ENCODE measurements around the gene ACAP3. TPM values are rescaled to one million over a fixed set of nuclear protein-coding genes. Genes with fewer than 3 reads are reported as not detected.

ACAP3 gene
- total and polyA plus RNA-seq, 2 experiments from 2014 or later: 8.1 to 31.9 TPM

- Mint-ChIP-seq H3K27ac (no peak overlapping the region), H3K36me3 (ENCODE audit: low read depth) (no peaks in the 10 kb centered on the region), H3K4me1 (peaks cover 4% of the 10 kb centered on the region; the same call in 1 of the 3 replicates), H3K9me3 (peaks cover 3% of the 10 kb centered on the region; the same call in 2 of the 3 replicates), H3K27me3 (ENCODE audit: insufficient read depth, low read depth, poor library complexity) (peaks cover 16% of the 10 kb centered on the region), H3K4me3 (no peak overlapping the region)
- Histone ChIP-seq H3K4me2 (no peak overlapping the region), H3K27ac (ENCODE audit: low read depth) (no peak overlapping the region), H3F3A (replicated peaks; ENCODE audit: low read depth) (no peaks in the 10 kb centered on the region), H3K4me1 (ENCODE audit: insufficient read depth) (no peaks in the 10 kb centered on the region), H2AFZ (no peak overlapping the region), H3K36me3 (ENCODE audit: insufficient read depth) (no peaks in the 10 kb centered on the region), H3K9me2 (ENCODE audit: insufficient read depth) (no peaks in the 10 kb centered on the region), H3K4me3 (no peak overlapping the region), H4K20me1 (replicated peaks; ENCODE audit: insufficient read depth) (no peaks in the 10 kb centered on the region), H3K27me3 (ENCODE audit: insufficient read depth) (no peaks in the 10 kb centered on the region), H3K79me2 (replicated peaks; ENCODE audit: insufficient read depth) (no peaks in the 10 kb centered on the region)
- no peak for DNase-seq (ENCODE audit: low spot score)
- ATAC-seq: no peak
- TF ChIP-seq CTCF (conservative IDR thresholded peaks at IDR 0.05; ENCODE audit: low read depth in 2 of 2): no peak
- TF ChIP-seq JUNB (IDR thresholded peaks at IDR 0.05; ENCODE audit: unreplicated experiment): no peak
- TF ChIP-seq ETS1 (IDR thresholded peaks at IDR 0.05): no peak
- no peak for TF ChIP-seq ZNF331 (CRISPR knock-in tag; IDR thresholded peaks at IDR 0.05; ENCODE audit: low read depth)
- TF ChIP-seq EZH2phosphoT487 (IDR thresholded peaks at IDR 0.05; ENCODE audit: unreplicated experiment): no peak
- TF ChIP-seq NANOG (IDR thresholded peaks at IDR 0.05; ENCODE audit: borderline replicate concordance): no peak
- no peak for TF ChIP-seq CREB1 (CRISPR knock-in tag; IDR thresholded peaks at IDR 0.05; ENCODE audit: low read depth)
- no peak for TF ChIP-seq POLR2AphosphoS5 (IDR thresholded peaks at IDR 0.05; ENCODE audit: low read depth)
- TF ChIP-seq EZH2 (IDR thresholded peaks at IDR 0.05; ENCODE audit: low read depth, unreplicated experiment): no peak
- no peak for TF ChIP-seq ZNF462 (CRISPR knock-in tag; IDR thresholded peaks at IDR 0.05)
- TF ChIP-seq REST (IDR thresholded peaks at IDR 0.05; ENCODE audit: unreplicated experiment): no peak
- TF ChIP-seq STAT1 (IDR thresholded peaks at IDR 0.05; ENCODE audit: unreplicated experiment): no peak
- TF ChIP-seq ZNF114 (CRISPR knock-in tag; IDR thresholded peaks at IDR 0.05): no peak
Observed at GRCh38 chr1:1287288-1288110, 20.2 kb downstream of the ACAP3 start.

Data from GM23338 (cell line).